Subcutaneous adipose tissue (tissue), 4 donors: ENCODE results near the gene TPBG. TPM values are rescaled to one million over a fixed set of nuclear protein-coding genes. Genes with fewer than 3 reads are reported as not detected.

Source experiments
- total RNA-seq, 4 donors: library from RNA; depleted of rRNA; stranded (reverse); fragments of >200 nt; gene quantifications; one replicate each; pipeline ENCODE4 v1.1.0, GENCODE V29; 2016
- TF ChIP-seq, protein P1 (sequence below): fragments of 450-650 bp; IDR thresholded peaks from one replicate; pipeline ENCODE4 v1.5.1; 2016; ENCODE audit warnings: low read depth, mild to moderate bottlenecking, control low read depth, antibody characterized with exemption, moderate library complexity

Gene TPBG, protein sequence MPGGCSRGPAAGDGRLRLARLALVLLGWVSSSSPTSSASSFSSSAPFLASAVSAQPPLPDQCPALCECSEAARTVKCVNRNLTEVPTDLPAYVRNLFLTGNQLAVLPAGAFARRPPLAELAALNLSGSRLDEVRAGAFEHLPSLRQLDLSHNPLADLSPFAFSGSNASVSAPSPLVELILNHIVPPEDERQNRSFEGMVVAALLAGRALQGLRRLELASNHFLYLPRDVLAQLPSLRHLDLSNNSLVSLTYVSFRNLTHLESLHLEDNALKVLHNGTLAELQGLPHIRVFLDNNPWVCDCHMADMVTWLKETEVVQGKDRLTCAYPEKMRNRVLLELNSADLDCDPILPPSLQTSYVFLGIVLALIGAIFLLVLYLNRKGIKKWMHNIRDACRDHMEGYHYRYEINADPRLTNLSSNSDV
- total RNA-seq: 10 to 100 TPM in 3 of 4 donors, 1 to 10 TPM in 1; 8.7 to 13.5 (median 12.6) TPM

DNA sequence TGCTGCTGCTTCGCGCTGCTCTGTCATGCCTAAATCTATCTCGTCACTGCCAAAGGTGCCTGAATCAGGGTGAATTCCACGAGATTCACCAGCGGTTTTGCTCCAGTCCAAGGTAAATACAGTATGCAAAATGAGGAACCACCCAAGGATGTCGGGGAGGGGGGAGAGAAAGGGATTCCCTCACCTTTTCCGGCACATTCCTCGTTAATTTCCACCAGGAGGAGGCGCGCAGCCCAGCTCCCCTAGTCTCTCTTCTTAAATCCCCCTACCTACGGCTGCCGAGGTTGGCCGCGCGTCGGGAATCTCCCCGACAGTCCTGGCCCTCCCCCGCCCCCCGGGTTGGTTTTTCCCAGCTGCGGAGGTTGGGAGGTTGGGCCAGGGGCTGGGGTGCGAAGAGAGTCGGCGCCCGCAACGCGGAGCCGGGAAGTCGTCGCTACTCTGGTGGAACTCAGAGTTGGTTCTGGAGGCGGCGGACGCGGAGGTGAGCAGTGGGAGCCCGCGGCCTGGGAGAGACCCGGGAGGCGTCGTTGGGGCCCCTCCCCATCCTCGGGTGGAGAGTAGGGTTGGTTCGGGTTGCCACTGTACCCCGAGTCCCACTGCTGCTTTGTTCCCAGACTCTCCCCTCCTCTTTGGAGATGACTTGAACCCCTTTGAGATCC, at the start of gene TPBG:
Gene TPBG (plus strand): TSS at position 390 of the 659 bp plus-strand sequence. CDS start 1,145 bp downstream, outside the sequence.
- TF ChIP-seq, protein P1, sequence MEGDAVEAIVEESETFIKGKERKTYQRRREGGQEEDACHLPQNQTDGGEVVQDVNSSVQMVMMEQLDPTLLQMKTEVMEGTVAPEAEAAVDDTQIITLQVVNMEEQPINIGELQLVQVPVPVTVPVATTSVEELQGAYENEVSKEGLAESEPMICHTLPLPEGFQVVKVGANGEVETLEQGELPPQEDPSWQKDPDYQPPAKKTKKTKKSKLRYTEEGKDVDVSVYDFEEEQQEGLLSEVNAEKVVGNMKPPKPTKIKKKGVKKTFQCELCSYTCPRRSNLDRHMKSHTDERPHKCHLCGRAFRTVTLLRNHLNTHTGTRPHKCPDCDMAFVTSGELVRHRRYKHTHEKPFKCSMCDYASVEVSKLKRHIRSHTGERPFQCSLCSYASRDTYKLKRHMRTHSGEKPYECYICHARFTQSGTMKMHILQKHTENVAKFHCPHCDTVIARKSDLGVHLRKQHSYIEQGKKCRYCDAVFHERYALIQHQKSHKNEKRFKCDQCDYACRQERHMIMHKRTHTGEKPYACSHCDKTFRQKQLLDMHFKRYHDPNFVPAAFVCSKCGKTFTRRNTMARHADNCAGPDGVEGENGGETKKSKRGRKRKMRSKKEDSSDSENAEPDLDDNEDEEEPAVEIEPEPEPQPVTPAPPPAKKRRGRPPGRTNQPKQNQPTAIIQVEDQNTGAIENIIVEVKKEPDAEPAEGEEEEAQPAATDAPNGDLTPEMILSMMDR: no peak

DNA sequence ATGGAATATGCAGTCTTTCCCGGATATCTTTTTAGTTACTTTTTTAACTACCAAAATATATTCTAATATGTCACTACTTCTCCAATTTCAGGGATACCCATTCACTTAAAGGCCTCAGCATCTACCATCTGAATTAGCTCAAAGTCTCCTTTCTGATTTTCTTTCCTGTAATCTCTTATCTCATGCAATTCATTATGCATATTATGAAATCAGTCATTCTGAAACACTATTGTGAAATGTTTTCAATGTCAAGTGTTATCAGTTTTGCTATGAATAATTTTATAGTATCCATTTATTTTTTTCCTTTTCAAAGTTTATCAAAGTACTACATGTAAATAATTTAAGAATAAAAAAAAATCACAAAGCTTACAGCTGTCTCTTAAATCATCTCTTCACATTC, 41.2 kb upstream of the TPBG start:
- TF ChIP-seq, protein P1: no peak

DNA sequence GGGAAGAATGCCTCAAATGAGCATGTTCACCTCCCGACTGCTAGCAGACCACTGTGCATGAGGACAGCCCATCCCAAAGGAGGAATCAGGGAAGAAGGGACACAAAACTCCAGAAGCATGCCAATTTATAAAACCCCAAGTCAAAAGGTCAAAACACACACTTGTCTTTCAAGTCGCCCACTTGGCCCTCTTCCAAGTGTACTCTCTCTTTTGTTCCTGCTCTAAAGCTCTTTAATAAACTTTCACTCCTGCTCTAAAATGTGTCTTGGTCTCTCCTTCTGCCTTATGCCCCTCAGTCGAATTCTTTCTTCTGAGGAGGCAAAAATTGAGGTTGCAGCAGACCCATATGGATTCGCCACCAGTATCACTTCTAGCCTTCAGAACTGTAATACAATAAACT, 33.9 kb upstream of the TPBG start:
- TF ChIP-seq, protein P1: no peak

DNA sequence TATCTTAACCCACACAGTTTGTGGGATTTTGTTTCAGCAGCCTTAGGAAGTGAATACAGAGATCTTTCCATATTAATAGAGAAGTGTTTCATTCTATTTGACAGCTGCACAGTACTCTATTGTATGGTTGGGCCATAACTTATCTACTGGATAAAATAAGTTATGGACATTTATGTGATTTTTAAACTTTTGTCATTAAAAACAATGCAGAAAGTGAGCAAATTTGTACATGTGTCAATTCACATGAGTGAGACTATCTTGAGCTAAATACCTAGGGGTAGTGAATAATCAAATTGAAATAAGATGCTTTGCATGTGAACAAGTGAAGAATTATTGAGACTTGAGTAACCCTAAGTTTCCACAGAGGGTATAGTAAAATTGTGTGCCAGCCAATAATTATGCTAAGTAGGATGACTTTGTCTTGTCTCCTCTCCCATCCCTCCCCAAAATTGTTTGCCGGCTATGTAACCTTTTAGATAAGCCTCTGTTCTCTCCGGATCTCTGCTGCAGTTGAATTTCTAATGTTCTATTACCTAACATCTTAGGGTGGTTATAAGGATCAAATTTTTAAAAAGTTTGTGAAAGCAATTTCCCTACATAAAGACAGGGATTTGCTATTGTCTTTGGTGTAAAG, 33.3 kb upstream of the TPBG start:
- TF ChIP-seq, protein P1: no peak

DNA sequence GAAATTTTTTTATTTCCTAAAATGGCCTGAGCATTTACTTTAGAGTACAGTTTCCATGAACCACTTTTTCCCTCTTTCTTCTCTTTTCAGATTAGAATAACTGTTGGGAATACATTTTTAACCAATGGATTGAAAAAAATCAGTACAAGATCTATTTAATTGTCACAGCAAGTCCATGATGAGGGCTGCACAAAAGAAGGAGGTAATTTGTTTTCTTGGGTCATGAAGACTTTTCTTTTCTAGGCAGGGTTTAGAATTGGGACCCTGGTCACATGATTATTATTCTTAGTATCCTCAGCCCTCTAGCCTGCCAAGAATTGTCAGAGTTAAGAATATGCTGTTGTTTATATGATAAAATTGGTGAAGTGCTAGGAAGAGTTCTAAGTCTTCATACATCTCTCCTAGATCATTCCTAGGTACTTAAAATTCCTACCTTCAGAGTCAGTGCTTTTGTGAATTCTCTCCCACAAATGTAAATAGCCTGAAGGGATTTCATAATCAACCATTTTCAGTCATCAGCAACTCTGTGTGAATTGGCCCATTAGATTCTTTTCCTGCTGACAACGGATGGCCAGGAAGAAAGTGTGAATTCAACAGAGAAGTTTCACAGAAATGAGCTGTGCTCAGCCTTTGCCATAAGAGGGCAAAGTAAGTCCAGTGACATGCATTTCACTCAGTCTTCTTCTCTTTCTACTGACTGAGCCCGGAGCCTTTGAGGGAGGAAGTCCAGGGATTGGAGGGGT, 32.4 kb upstream of the TPBG start:
- TF ChIP-seq, protein P1: no peak

DNA sequence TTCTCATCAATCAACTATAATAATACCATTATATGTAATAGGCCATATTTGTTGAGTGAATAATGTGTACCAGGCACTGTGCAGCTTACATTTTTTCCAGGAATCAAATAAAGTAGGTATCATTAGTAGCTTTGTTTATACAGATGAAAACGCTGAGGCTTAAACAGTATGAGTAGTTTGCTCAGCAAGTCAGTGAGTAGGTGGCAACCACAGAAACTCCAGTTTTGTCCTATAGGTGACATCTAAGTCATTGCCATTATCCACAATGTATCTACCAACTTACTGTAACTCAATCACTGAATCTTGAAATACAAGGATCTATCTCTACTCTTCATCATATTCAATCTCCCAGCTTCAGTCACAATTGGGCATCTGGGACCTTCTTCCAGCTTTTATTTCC, 29.8 kb upstream of the TPBG start:
- TF ChIP-seq, protein P1: no peak
